ENCODE data around the gene CADM4.

CADM4 gene

DNA sequence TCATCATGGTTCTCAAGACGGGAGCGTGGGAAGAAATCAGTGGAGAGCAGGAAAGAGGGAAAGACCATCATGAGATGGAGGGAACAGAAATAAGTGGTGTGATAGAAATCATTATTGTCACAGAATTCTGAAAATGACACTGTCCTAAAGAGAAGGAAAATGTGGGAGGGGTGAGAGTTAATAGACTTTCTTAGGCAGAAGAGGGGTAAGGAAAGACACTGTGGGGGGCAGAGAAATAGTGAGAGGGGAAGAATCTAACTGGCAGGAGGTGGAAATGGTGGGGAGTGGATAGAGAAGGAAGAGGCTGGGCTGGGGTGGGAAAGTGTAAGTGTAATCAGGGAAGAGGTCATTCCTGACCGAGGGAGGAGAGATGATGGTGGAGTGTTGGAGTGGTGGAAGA is 60.9 kb downstream of the CADM4 start:
- DNase-seq: no peak

DNA sequence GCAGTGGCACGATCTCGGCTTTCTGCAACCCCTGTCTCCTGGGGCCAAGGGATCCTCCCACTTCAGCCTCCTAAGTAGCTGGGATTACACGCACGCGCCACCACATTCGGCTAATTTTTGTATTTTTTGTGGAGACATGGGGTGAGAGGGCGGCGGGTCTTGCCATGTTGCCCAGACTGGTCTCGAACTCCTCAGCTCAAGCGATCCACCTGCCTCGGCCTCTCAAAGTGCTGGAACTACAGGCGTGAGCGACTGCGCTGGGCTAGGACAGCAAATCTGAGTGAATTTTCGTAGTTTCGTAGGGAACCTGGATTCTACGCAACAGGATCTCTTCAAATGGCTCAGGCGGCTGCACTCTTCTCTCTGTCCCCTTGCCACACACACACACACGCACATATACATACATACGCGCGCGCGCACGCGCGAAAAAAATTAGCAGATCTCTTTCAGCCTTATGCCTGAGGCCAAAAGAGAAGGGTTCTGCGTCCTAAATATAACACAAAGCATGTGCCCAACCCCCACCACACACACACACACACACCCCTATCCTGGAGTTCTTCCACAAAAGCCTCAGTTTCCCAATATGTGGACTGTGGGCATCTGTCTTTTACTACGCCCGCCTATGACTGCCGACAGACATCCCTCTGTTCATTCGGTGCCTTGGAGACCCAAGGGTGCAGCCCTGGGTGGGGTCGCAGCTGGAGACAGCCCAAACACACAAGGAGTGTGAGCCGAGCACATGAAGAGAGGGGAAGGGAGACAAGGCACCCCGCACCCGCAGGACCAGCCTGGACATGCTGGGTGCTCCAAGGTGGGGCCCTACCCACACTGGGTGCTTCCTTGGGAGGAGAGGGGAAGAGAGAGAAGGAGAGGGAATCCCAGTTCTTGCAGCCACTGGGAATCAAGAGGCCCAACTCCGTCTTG is 63.4 kb downstream of the CADM4 start:
- DNase-seq: no peak

DNA sequence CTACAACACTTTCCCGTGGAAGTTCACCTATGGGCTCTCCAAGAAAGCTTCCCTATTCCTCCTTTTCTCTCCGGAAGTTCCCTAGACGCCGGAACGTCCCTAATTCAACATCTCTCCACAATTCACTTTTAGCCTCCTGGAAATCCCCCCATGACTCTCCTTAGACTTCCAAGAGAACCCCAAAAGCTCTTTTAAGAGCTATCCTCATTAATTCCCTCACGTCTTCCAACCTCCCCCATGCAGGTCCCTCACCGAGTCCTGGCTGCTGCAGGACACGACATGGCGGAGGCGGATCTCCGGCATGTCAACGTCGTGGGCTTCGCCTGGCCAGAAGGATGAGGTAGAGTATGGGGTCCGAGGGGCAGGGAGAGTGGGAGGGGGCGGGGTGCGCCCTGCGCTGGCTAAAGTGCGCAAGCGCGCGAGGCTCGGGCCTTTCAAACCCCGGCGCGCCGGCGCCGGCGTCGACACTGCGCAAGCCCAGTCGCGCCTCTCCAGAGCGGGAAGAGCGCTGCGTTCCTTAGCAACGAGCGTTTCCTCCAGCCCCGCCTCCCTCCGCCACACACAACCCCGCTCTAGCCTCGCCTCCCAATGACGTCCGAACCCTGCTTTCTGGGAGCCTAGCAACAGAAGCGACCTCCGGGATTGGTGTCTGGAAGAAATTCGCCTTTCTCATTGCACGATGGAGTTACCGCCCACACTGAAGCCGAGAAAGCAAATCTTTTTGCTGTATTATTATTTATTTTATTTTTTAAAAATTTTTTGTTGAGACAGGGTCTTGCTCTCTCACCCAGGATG is 64.3 kb downstream of the CADM4 start, which contains the start of the genes PINLYP and XRCC1:
TSS of gene PINLYP (plus strand) at position 646 of the 795 bp plus-strand sequence. CDS start 1,391 bp downstream, outside the sequence.
TSS of gene XRCC1 (minus strand) at position 372 of the 795 bp plus-strand sequence. CDS start at position 303, 69 bp downstream.
- peak; percentile 99 for DNase-seq

DNA sequence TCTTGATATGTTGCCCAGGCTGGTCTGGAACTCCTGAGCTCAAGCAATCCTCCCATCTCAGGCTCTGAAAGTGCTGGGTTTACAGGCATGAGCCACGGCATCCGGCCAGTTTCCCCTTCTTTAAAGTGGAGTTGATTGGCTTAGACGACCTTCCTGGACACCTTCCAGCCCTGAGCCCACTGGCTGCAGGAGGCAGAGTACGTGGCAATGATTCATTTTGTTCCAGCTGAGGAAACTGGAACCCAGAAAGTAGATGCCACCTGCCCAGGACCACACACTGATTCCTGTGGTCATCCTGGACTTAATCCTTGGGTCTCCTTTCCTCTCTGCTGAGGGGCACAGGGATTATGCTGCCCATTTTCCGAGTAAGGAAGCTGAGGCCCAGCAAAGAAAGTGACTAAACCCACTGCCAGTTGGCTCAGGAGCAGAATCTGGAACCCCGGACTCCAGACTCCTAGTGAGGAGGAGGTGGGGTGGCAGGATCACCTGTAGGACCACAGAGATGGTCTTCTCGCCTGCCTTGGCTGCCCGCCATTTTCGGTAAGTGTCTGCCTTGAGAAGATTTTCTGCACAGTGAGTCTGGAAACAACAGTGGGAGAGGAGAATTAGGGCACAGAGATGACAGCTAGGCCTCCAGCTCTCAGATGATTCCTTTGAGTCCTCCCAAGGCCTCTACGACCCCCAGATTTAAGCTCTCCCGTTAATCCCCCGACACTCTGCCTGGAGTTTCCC is 65.1 kb downstream of the CADM4 start:
- DNase-seq: no peak

Measured in inflammatory macrophage treated with lipopolysaccharide for 4 hours (primary cell).